Keratinocyte (primary cell): ENCODE results near the gene C2orf92.

ENCODE experiments used
- EZH2 ChIP-seq: IDR thresholded peaks from one replicate; pipeline ENCODE4 v1.6.1; 2012; ENCODE audit warnings: inconsistent platforms, mild to moderate bottlenecking, low read length, moderate library complexity
- TF ChIP-seq, protein P1 (sequence below), 3 experiments: IDR thresholded peaks in 1 of 3; conservative IDR thresholded peaks in 1 of 3; optimal IDR thresholded peaks in 1 of 3; 2 replicates in 2 of 3; 3 replicates in 1 of 3; pipeline versions ENCODE3 to v1.5.1; 2011; ENCODE audit warnings: low read length in 3 of 3, mild to moderate bottlenecking in 3 of 3, moderate library complexity in 2 of 3, control low read depth in 1 of 3, inconsistent platforms in 1 of 3; ENCODE audit not compliant: insufficient read depth in 2 of 3; ENCODE audit errors: extremely low read depth in 1 of 3

DNA sequence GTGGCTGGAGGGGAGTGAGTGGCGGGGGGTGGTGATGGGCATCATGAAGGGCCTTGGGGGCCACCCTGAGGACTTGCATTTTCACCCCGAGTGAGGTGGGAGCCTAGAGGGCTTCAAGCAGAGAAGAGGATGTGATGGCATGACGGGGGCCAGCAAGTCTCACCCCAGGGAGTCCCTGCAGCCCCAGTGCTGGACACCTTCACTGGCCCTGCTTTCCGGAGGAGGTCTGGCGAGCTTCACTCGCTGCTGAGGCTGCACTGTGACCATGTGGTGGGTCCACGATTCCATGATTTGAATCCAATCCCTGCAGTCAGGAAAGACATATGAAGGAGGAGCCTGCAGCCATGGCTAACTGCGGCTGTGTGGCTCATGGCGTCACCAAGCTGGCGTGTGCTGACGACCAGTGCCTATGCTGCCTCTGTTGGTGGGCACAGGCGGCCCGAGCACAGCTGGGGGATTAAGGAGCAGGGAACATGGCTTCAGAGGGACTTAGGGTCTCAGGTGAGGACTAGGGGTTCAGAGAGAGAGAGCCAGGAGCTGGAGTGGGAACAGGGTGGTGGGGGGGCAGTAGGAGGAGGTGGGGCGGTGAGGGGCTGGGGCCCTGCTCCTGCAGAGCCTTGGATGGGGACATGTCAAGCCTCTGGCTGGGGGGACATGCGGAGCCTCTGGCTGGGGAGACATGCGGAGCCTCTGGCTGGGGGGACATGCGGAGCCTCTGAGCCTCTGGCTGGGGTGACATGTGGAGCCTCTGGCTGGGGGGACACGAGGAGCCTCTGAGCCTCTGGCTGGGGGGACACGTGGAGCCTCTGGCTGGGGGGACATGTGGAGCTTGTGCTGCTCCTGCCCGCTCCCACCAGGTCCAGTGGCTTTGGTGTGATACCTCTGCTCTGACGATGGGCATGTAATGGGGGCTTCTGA lies 47.4 kb downstream of the C2orf92 start:
- TF ChIP-seq, protein P1, sequence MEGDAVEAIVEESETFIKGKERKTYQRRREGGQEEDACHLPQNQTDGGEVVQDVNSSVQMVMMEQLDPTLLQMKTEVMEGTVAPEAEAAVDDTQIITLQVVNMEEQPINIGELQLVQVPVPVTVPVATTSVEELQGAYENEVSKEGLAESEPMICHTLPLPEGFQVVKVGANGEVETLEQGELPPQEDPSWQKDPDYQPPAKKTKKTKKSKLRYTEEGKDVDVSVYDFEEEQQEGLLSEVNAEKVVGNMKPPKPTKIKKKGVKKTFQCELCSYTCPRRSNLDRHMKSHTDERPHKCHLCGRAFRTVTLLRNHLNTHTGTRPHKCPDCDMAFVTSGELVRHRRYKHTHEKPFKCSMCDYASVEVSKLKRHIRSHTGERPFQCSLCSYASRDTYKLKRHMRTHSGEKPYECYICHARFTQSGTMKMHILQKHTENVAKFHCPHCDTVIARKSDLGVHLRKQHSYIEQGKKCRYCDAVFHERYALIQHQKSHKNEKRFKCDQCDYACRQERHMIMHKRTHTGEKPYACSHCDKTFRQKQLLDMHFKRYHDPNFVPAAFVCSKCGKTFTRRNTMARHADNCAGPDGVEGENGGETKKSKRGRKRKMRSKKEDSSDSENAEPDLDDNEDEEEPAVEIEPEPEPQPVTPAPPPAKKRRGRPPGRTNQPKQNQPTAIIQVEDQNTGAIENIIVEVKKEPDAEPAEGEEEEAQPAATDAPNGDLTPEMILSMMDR (optimal IDR thresholded peaks at IDR 0.05 in 1 of 3, IDR thresholded peaks at IDR 0.05 in 1 of 3, conservative IDR thresholded peaks at IDR 0.05 in 1 of 3; ENCODE audit: extremely low read depth in 1 of 3, insufficient read depth in 2 of 3, low read length in 3 of 3) = no peak
- no peak for TF ChIP-seq EZH2
